ENCODE data around the gene ZNF474. TPM values are rescaled to one million over a fixed set of nuclear protein-coding genes. Genes with fewer than 3 reads are reported as not detected.

The ZNF474 gene
- total RNA-seq, 2 experiments from 2014 or later: 0.28 TPM; not detected in 1

GRCh38 chr5:122183788-122184170 is 54.4 kb downstream of the ZNF474 start:
- no peaks in the 10 kb centered on the region for H3K27me3 ChIP-seq (ENCODE audit: control insufficient read depth in 1 of 2, insufficient read depth in 2 of 2, low read length in 2 of 2)
- Mint-ChIP-seq H3K4me3 (no peak overlapping the region), H3K27me3 (peaks cover 13% of the 10 kb centered on the region), H3K4me1 (ENCODE audit: low read depth) (no peaks in the 10 kb centered on the region), H3K9me3 (no peaks in the 10 kb centered on the region), H3K27ac (no peak overlapping the region), H3K36me3 (ENCODE audit: low read depth) (no peaks in the 10 kb centered on the region)
- intact Hi-C loops (cut with DNase I, micrococcal nuclease): no loop called here
- ATAC-seq (ENCODE audit: poor library complexity) (no peak), DNase-seq (no peak)
- H3K36me3 ChIP-seq (ENCODE audit: insufficient read depth, low read length): no peaks in the 10 kb centered on the region
- TF ChIP-seq, protein P1, sequence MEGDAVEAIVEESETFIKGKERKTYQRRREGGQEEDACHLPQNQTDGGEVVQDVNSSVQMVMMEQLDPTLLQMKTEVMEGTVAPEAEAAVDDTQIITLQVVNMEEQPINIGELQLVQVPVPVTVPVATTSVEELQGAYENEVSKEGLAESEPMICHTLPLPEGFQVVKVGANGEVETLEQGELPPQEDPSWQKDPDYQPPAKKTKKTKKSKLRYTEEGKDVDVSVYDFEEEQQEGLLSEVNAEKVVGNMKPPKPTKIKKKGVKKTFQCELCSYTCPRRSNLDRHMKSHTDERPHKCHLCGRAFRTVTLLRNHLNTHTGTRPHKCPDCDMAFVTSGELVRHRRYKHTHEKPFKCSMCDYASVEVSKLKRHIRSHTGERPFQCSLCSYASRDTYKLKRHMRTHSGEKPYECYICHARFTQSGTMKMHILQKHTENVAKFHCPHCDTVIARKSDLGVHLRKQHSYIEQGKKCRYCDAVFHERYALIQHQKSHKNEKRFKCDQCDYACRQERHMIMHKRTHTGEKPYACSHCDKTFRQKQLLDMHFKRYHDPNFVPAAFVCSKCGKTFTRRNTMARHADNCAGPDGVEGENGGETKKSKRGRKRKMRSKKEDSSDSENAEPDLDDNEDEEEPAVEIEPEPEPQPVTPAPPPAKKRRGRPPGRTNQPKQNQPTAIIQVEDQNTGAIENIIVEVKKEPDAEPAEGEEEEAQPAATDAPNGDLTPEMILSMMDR (IDR thresholded peaks at IDR 0.05): no peak
- ChIA-PET CTCF (no interaction called here), POLR2A (no interaction called here)
- H3K4me3 ChIP-seq (ENCODE audit: low read length): no peak overlapping the region
- H3K9me3 ChIP-seq (ENCODE audit: control insufficient read depth in 1 of 2, insufficient read depth in 1 of 2, low read length in 2 of 2): no peaks in the 10 kb centered on the region
- no peak overlapping the region for H3K27ac ChIP-seq (ENCODE audit: low read depth in 1 of 2, low read length in 2 of 2)
- no peaks in the 10 kb centered on the region for H3K4me1 ChIP-seq (ENCODE audit: insufficient read depth, low read length)

GRCh38 chr5:122184676-122185255 is 55.4 kb downstream of the ZNF474 start:
- no peak overlapping the region for H3K27ac Mint-ChIP-seq
- POLR2A ChIA-PET: no interaction called here
- TF ChIP-seq, protein P1 (IDR thresholded peaks at IDR 0.05): no peak
- no peaks in the 10 kb centered on the region for H3K36me3 Mint-ChIP-seq (ENCODE audit: low read depth)
- intact Hi-C loops (cut with DNase I, micrococcal nuclease): no loop called here
- peaks cover 13% of the 10 kb centered on the region for H3K27me3 Mint-ChIP-seq
- Histone ChIP-seq H3K27ac (ENCODE audit: low read depth in 1 of 2, low read length in 2 of 2) (no peak overlapping the region), H3K4me3 (ENCODE audit: low read length) (no peak overlapping the region), H3K27me3 (ENCODE audit: control insufficient read depth in 1 of 2, insufficient read depth in 2 of 2, low read length in 2 of 2) (no peaks in the 10 kb centered on the region), H3K36me3 (ENCODE audit: insufficient read depth, low read length) (no peaks in the 10 kb centered on the region), H3K4me1 (ENCODE audit: insufficient read depth, low read length) (no peaks in the 10 kb centered on the region), H3K9me3 (ENCODE audit: control insufficient read depth in 1 of 2, insufficient read depth in 1 of 2, low read length in 2 of 2) (no peaks in the 10 kb centered on the region)
- H3K9me3 Mint-ChIP-seq: no peaks in the 10 kb centered on the region
- no peaks in the 10 kb centered on the region for H3K4me1 Mint-ChIP-seq (ENCODE audit: low read depth)
- no peak overlapping the region for H3K4me3 Mint-ChIP-seq
- no peak for DNase-seq
- CTCF ChIA-PET: interaction anchor here (1.0 kb wide), 1 partner anchor 10 kb away, joined by 3 read pairs; no protein-coding TSS in a partner anchor
- ATAC-seq (ENCODE audit: poor library complexity): no peak

DNA sequence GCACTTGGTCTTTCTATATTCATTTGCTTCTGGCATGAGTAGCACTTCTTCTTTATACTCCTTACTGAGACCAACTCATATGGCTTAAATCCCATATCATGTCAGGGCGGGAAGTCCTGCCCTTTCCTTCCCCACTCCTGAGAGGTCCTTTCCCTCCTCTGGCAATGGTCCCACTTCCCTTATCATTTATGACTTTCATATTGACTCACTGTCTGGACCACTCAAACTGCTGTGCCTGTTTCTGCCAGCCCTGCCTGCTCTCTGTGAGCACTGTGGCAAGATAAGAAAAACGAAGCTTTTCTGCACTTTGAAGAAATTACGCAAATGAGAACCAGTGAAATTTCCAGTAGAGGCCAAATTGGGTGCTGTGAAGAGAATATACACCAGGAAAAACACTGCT is 58.1 kb downstream of the ZNF474 start:
- H3K4me3 Mint-ChIP-seq: no peak overlapping the region
- H3K36me3 ChIP-seq (ENCODE audit: insufficient read depth, low read length): no peaks in the 10 kb centered on the region
- no peaks in the 10 kb centered on the region for H3K4me1 Mint-ChIP-seq (ENCODE audit: low read depth)
- H3K36me3 Mint-ChIP-seq (ENCODE audit: low read depth): no peaks in the 10 kb centered on the region
- TF ChIP-seq, protein P1 (IDR thresholded peaks at IDR 0.05): no peak
- intact Hi-C loops (cut with DNase I, micrococcal nuclease): no loop called here
- DNase-seq (no peak), ATAC-seq (ENCODE audit: poor library complexity) (no peak)
- H3K9me3 ChIP-seq (ENCODE audit: control insufficient read depth in 1 of 2, insufficient read depth in 1 of 2, low read length in 2 of 2): no peaks in the 10 kb centered on the region
- H3K4me1 ChIP-seq (ENCODE audit: insufficient read depth, low read length): no peaks in the 10 kb centered on the region
- ChIA-PET CTCF (no interaction called here), POLR2A (no interaction called here)
- H3K4me3 ChIP-seq (ENCODE audit: low read length): no peak overlapping the region
- H3K9me3 Mint-ChIP-seq: no peaks in the 10 kb centered on the region
- no peaks in the 10 kb centered on the region for H3K27me3 ChIP-seq (ENCODE audit: control insufficient read depth in 1 of 2, insufficient read depth in 2 of 2, low read length in 2 of 2)
- no peak overlapping the region for H3K27ac ChIP-seq (ENCODE audit: low read depth in 1 of 2, low read length in 2 of 2)
- H3K27me3 Mint-ChIP-seq: peaks cover 27% of the 10 kb centered on the region
- H3K27ac Mint-ChIP-seq: no peak overlapping the region

Measured in CD4-positive, alpha-beta T cell (primary cell).